Inflammatory macrophage (primary cell): ENCODE measurements around the gene BAG1.
A peak's percentile ranks its signal among the peaks of the same experiment; 100 is the strongest.

ENCODE experiments used
- DNase-seq, 2 donors: peaks; one replicate each; pipeline ENCODE4 v3.0.0-alpha.2; 2020 to 2022

The BAG1 gene

GRCh38 chr9:33273266-33273971 is 8.9 kb upstream of the BAG1 start:
- DNase-seq = no peak

DNA sequence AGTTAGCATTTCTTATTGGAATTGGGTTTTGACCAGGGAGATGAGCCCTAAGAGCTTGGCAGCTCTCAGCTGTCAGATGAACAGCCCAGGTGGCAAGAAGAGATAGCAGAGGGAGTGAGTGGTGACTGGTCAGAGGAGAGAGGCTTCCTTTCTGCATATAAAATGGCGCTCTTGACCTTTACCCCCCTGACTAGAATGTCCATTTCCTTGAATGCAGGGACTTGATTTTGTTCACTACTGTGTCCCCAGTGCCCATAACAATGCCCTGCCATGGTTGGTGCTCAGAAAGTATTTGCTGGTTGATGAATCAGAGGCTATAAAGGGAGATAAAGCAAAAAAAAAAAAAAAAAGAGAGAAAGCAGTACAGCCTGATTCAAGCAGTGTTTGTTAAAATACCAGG is 7.6 kb upstream of the BAG1 start:
- DNase-seq = no peak

GRCh38 chr9:33270146-33270545 is 5.6 kb upstream of the BAG1 start:
- DNase-seq = no peak

DNA sequence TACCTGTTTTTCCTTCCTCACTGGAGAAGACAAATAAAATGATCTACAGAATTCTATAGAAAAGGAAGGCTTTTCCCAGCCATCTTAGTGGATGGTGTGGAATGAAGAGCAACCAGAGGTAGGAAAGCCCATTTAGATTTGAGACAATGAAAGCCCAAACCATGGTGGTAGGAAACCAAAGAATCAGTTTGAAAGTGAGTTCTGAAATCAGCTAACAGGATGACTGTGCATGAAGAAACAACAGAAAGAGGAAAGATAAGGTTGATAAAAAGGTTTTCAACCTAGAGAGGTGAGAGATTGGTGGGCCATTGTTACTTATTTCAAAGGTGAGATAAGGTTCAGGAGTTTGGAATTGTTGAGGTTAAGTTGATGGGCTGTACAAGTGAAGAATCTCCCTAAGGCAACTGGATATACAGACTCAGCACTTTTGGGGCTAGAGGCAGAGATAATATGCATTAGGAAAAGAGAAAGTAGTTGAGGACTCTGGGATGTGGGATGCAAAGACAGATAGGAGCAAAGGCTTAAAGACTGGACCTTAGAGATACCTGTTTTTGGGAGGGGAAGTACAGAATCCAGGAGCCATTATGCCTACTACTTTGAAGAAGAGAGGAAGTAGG is 2.8 kb upstream of the BAG1 start:
- DNase-seq = no peak

GRCh38 chr9:33265211-33265865 is 830 bp upstream of the BAG1 start:
- no peak for DNase-seq

- DNase-seq = peak; percentile 40 to 66
These were observed 470 bp downstream of the BAG1 start for GRCh38 chr9:33264003-33264472.

- peak; percentile 32 to 38 for DNase-seq
These were observed 1.1 kb downstream of the BAG1 start for GRCh38 chr9:33263131-33264002.

GRCh38 chr9:33260372-33260771 is 4.1 kb downstream of the BAG1 start:
- DNase-seq = no peak

DNA sequence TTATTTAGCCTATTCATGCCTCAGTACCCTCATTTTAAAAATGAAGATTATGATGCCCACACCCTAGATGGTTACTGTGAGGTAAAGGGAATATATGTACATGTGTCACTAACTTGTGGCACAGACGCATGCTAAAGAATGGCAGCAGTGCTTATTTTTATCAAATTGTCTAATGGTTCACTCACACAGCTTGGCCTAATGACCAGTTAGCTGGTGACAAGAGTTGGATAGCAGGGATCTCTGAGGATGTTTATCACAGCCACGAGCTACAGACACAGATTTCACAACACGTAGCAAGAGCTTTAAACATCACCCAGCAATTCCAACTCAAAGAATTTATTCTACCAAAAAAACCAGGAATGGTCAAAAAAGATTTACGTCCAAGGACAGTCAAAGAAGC is 7.2 kb downstream of the BAG1 start:
- no peak for DNase-seq

- no peak for DNase-seq
These were observed 8.3 kb downstream of the BAG1 start for GRCh38 chr9:33256236-33256635.

DNA sequence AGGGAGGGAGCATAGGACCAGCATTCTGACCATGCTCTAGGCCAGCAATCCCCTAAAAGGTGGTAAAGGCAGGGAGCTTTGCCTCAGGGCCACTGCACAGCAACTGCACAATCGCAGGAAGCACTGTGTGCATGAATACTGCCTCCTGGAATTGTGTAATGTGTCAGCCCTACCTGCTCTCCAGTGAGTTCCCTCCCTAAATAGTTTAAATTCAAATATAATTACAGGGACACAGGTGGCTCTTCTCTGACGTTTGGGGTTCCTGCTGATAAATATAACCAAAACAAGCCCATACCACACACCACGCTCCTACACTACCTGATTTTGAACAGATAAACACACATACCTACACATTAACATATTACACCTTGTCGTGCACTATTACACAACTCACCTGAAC is 9.0 kb downstream of the BAG1 start:
- no peak for DNase-seq

GRCh38 chr9:33255014-33255413 is 9.5 kb downstream of the BAG1 start:
- DNase-seq = no peak

DNA sequence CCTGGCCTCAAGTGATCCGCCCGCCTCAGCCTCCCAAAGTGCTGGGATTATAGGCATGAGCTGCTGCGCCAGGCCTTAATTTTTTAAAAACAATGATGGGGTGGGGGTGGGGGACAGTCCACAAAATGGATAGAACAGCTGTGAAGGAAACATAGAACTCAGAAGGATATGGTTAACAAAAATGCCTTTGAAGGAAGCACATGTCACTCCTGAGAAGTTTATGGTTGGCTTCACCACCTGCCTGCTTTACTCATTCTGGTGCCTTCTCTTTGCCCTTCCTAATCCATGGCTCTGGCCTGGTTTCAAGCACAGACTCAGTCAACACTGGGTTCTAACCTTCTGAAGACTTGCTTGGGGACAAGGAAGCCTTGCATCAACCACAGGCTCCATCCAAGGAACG is 10.3 kb downstream of the BAG1 start:
- no peak for DNase-seq

- peak; percentile 69 to 85 for DNase-seq
These were observed 14.0 kb downstream of the BAG1 start for GRCh38 chr9:33250458-33250995.

- DNase-seq = no peak
These were observed 14.5 kb downstream of the BAG1 start for GRCh38 chr9:33249983-33250382.

- no peak for DNase-seq
These were observed 15.3 kb downstream of the BAG1 start for GRCh38 chr9:33249087-33249658.

DNA sequence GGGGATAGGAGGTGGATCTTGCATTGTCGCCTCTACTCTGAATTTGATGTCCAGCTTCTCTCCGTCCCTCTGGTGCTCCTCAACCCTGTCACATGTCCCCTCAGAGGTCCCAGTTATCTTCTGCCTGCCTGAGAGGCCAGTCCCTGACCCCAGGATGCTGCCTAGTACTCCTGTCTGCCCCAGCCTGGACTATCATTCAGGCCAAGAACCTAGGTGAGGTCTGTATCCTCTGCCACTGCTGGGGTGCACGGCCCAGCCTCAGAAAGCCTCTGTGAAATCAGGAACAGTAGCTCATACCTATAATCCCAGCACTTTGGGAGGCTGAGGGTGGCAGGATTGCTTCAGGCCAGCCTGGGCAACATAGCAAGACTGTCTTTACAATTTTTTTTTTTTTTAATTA is 15.9 kb downstream of the BAG1 start:
- DNase-seq = no peak

DNA sequence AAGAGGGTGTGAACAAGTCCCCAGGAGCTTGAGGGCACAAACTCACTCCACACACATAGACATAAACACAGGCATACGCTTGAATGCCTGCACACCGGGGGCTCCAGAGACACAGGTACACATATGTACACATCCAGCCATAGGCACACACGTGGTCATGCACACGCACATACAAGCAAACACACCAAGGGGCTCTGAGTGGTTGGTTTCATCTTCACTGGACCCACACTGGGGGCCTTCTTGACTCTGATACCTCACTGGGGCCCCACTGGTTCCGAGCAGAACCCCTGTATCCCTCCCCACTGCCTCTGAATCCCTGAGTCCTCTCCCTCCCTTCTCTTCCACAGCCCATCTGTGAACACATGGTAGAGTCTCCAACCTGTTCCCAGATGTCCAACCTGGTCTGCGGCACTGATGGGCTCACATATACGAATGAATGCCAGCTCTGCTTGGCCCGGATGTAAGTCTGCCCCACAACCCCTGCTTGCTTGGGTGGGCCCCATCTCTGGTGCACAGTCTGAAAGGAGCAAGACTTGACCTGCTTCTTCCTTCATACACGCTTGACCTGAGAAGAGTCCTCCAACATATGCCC is 18.1 kb downstream of the BAG1 start:
- DNase-seq = no peak

GRCh38 chr9:33245341-33245740 is 19.2 kb downstream of the BAG1 start:
- DNase-seq = no peak

- DNase-seq = no peak
These were observed 20.2 kb downstream of the BAG1 start for GRCh38 chr9:33244137-33244784.

DNA sequence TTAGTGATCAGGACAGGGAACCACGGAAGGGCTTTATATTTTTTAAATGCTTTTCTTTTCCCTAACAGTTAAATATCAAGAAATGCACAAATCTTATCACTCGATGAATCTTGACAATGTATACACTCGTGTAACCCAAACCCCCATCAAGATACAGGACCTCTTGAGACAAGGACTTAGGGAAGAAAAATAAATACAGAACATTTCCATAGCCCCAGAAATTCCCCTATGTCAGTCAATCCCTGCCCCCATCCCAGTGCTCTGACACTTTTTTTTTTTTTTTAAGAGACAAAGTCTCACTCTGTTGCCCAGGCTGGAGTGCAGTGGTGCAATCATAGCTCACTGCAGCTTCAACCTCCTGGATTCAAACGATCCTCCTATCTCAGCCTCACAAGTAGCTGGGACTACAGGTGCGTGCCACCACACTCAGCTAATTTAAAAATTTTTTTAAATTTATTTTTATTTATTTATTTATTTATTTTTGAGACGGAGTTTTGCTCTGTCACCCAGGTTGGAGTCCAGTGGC is 21.8 kb downstream of the BAG1 start:
- no peak for DNase-seq
